Measurements from ENCODE around the gene EHMT1.

Gene EHMT1

GRCh38 chr9:137639303-137640051 is 20.7 kb downstream of the EHMT1 start:
- H3K4me3 ChIP-seq (ENCODE audit: low read depth in 1 of 2, low read length in 2 of 2): peak overlapping the region in 1 of 2 donors; percentile 46
- H3K9me3 ChIP-seq (ENCODE audit: control insufficient read depth in 1 of 2, low read length in 2 of 2): no peaks in the 10 kb centered on the region
- peaks cover 0 to 5% of the 10 kb centered on the region in 2 donors for H3K36me3 ChIP-seq (ENCODE audit: control insufficient read depth in 1 of 2, insufficient read depth in 2 of 2, low read length in 2 of 2)
- H3K27ac ChIP-seq (ENCODE audit: low read length): peak overlapping the region; percentile 60
- H3K4me1 ChIP-seq (ENCODE audit: control insufficient read depth in 1 of 2, insufficient read depth in 2 of 2, low read length in 2 of 2): peaks cover 0 to 8% of the 10 kb centered on the region in 2 donors
- H3K27me3 ChIP-seq (ENCODE audit: low read depth, low read length): no peaks in the 10 kb centered on the region

- Histone ChIP-seq H3K27ac (ENCODE audit: low read length) (no peak overlapping the region), H3K36me3 (ENCODE audit: control insufficient read depth in 1 of 2, insufficient read depth in 2 of 2, low read length in 2 of 2) (peaks cover 0 to 5% of the 10 kb centered on the region in 2 donors), H3K4me3 (ENCODE audit: low read depth in 1 of 2, low read length in 2 of 2) (no peak overlapping the region), H3K4me1 (ENCODE audit: control insufficient read depth in 1 of 2, insufficient read depth in 2 of 2, low read length in 2 of 2) (peaks cover 0 to 8% of the 10 kb centered on the region in 2 donors), H3K9me3 (ENCODE audit: control insufficient read depth in 1 of 2, low read length in 2 of 2) (no peaks in the 10 kb centered on the region), H3K27me3 (ENCODE audit: low read depth, low read length) (no peaks in the 10 kb centered on the region)
Observed at GRCh38 chr9:137640862-137641261, 22.1 kb downstream of the EHMT1 start.

GRCh38 chr9:137642118-137642601 is 23.4 kb downstream of the EHMT1 start:
- H3K4me1 ChIP-seq (ENCODE audit: control insufficient read depth in 1 of 2, insufficient read depth in 2 of 2, low read length in 2 of 2): peaks cover 0 to 8% of the 10 kb centered on the region in 2 donors
- no peak overlapping the region for H3K4me3 ChIP-seq (ENCODE audit: low read depth in 1 of 2, low read length in 2 of 2)
- peaks cover 0 to 5% of the 10 kb centered on the region in 2 donors for H3K36me3 ChIP-seq (ENCODE audit: control insufficient read depth in 1 of 2, insufficient read depth in 2 of 2, low read length in 2 of 2)
- H3K9me3 ChIP-seq (ENCODE audit: control insufficient read depth in 1 of 2, low read length in 2 of 2): no peaks in the 10 kb centered on the region
- H3K27ac ChIP-seq (ENCODE audit: low read length): no peak overlapping the region
- H3K27me3 ChIP-seq (ENCODE audit: low read depth, low read length): no peaks in the 10 kb centered on the region

GRCh38 chr9:137642892-137643291 is 24.1 kb downstream of the EHMT1 start:
- Histone ChIP-seq H3K9me3 (ENCODE audit: control insufficient read depth in 1 of 2, low read length in 2 of 2) (no peaks in the 10 kb centered on the region), H3K4me1 (ENCODE audit: control insufficient read depth in 1 of 2, insufficient read depth in 2 of 2, low read length in 2 of 2) (peaks cover 0 to 8% of the 10 kb centered on the region in 2 donors), H3K4me3 (ENCODE audit: low read depth in 1 of 2, low read length in 2 of 2) (no peak overlapping the region), H3K36me3 (ENCODE audit: control insufficient read depth in 1 of 2, insufficient read depth in 2 of 2, low read length in 2 of 2) (peaks cover 0 to 5% of the 10 kb centered on the region in 2 donors), H3K27ac (ENCODE audit: low read length) (no peak overlapping the region), H3K27me3 (ENCODE audit: low read depth, low read length) (no peaks in the 10 kb centered on the region)

GRCh38 chr9:137643921-137644320 is 25.1 kb downstream of the EHMT1 start:
- Histone ChIP-seq H3K9me3 (ENCODE audit: control insufficient read depth in 1 of 2, low read length in 2 of 2) (no peaks in the 10 kb centered on the region), H3K4me1 (ENCODE audit: control insufficient read depth in 1 of 2, insufficient read depth in 2 of 2, low read length in 2 of 2) (peaks cover 0 to 5% of the 10 kb centered on the region in 2 donors), H3K27ac (ENCODE audit: low read length) (no peak overlapping the region), H3K36me3 (ENCODE audit: control insufficient read depth in 1 of 2, insufficient read depth in 2 of 2, low read length in 2 of 2) (peaks cover 0 to 5% of the 10 kb centered on the region in 2 donors), H3K4me3 (ENCODE audit: low read depth in 1 of 2, low read length in 2 of 2) (no peak overlapping the region), H3K27me3 (ENCODE audit: low read depth, low read length) (no peaks in the 10 kb centered on the region)

- Histone ChIP-seq H3K36me3 (ENCODE audit: control insufficient read depth in 1 of 2, insufficient read depth in 2 of 2, low read length in 2 of 2) (peaks cover 0 to 5% of the 10 kb centered on the region in 2 donors), H3K27me3 (ENCODE audit: low read depth, low read length) (no peaks in the 10 kb centered on the region), H3K4me3 (ENCODE audit: low read depth in 1 of 2, low read length in 2 of 2) (no peak overlapping the region), H3K9me3 (ENCODE audit: control insufficient read depth in 1 of 2, low read length in 2 of 2) (no peaks in the 10 kb centered on the region), H3K4me1 (ENCODE audit: control insufficient read depth in 1 of 2, insufficient read depth in 2 of 2, low read length in 2 of 2) (no peaks in the 10 kb centered on the region), H3K27ac (ENCODE audit: low read length) (no peak overlapping the region)
Observed at GRCh38 chr9:137645211-137645610, 26.4 kb downstream of the EHMT1 start.

GRCh38 chr9:137646341-137646740 is 27.5 kb downstream of the EHMT1 start:
- Histone ChIP-seq H3K36me3 (ENCODE audit: control insufficient read depth in 1 of 2, insufficient read depth in 2 of 2, low read length in 2 of 2) (peaks cover 0 to 9% of the 10 kb centered on the region in 2 donors), H3K27ac (ENCODE audit: low read length) (no peak overlapping the region), H3K9me3 (ENCODE audit: control insufficient read depth in 1 of 2, low read length in 2 of 2) (no peaks in the 10 kb centered on the region), H3K4me3 (ENCODE audit: low read depth in 1 of 2, low read length in 2 of 2) (no peak overlapping the region), H3K4me1 (ENCODE audit: control insufficient read depth in 1 of 2, insufficient read depth in 2 of 2, low read length in 2 of 2) (no peaks in the 10 kb centered on the region), H3K27me3 (ENCODE audit: low read depth, low read length) (no peaks in the 10 kb centered on the region)

- Histone ChIP-seq H3K27ac (ENCODE audit: low read length) (no peak overlapping the region), H3K9me3 (ENCODE audit: control insufficient read depth in 1 of 2, low read length in 2 of 2) (no peaks in the 10 kb centered on the region), H3K36me3 (ENCODE audit: control insufficient read depth in 1 of 2, insufficient read depth in 2 of 2, low read length in 2 of 2) (peaks cover 0 to 14% of the 10 kb centered on the region in 2 donors), H3K27me3 (ENCODE audit: low read depth, low read length) (no peaks in the 10 kb centered on the region), H3K4me1 (ENCODE audit: control insufficient read depth in 1 of 2, insufficient read depth in 2 of 2, low read length in 2 of 2) (no peaks in the 10 kb centered on the region), H3K4me3 (ENCODE audit: low read depth in 1 of 2, low read length in 2 of 2) (no peak overlapping the region)
Observed at GRCh38 chr9:137647096-137647714, 28.4 kb downstream of the EHMT1 start.

GRCh38 chr9:137648396-137648795 is 29.6 kb downstream of the EHMT1 start:
- Histone ChIP-seq H3K27ac (ENCODE audit: low read length) (no peak overlapping the region), H3K36me3 (ENCODE audit: control insufficient read depth in 1 of 2, insufficient read depth in 2 of 2, low read length in 2 of 2) (peaks cover 0 to 14% of the 10 kb centered on the region in 2 donors), H3K4me3 (ENCODE audit: low read depth in 1 of 2, low read length in 2 of 2) (no peak overlapping the region), H3K4me1 (ENCODE audit: control insufficient read depth in 1 of 2, insufficient read depth in 2 of 2, low read length in 2 of 2) (no peaks in the 10 kb centered on the region), H3K9me3 (ENCODE audit: control insufficient read depth in 1 of 2, low read length in 2 of 2) (no peaks in the 10 kb centered on the region), H3K27me3 (ENCODE audit: low read depth, low read length) (no peaks in the 10 kb centered on the region)

- H3K4me1 ChIP-seq (ENCODE audit: control insufficient read depth in 1 of 2, insufficient read depth in 2 of 2, low read length in 2 of 2): no peaks in the 10 kb centered on the region
- H3K36me3 ChIP-seq (ENCODE audit: control insufficient read depth in 1 of 2, insufficient read depth in 2 of 2, low read length in 2 of 2): peaks cover under 1 to 9% of the 10 kb centered on the region in 2 donors
Observed at GRCh38 chr9:137649553-137649952, 30.7 kb downstream of the EHMT1 start.

GRCh38 chr9:137650259-137650658 is 31.5 kb downstream of the EHMT1 start:
- peaks cover 3 to 9% of the 10 kb centered on the region in 2 donors for H3K36me3 ChIP-seq (ENCODE audit: control insufficient read depth in 1 of 2, insufficient read depth in 2 of 2, low read length in 2 of 2)
- H3K4me3 ChIP-seq (ENCODE audit: low read depth in 1 of 2, low read length in 2 of 2): no peak overlapping the region
- no peaks in the 10 kb centered on the region for H3K27me3 ChIP-seq (ENCODE audit: low read depth, low read length)
- H3K4me1 ChIP-seq (ENCODE audit: control insufficient read depth in 1 of 2, insufficient read depth in 2 of 2, low read length in 2 of 2): no peaks in the 10 kb centered on the region
- no peaks in the 10 kb centered on the region for H3K9me3 ChIP-seq (ENCODE audit: control insufficient read depth in 1 of 2, low read length in 2 of 2)
- H3K27ac ChIP-seq (ENCODE audit: low read length): no peak overlapping the region

More at GRCh38 chr9:137649553-137649952, 30.7 kb downstream of the EHMT1 start:
- Histone ChIP-seq H3K9me3 (ENCODE audit: control insufficient read depth in 1 of 2, low read length in 2 of 2) (no peaks in the 10 kb centered on the region), H3K27me3 (ENCODE audit: low read depth, low read length) (no peaks in the 10 kb centered on the region), H3K4me3 (ENCODE audit: low read depth in 1 of 2, low read length in 2 of 2) (no peak overlapping the region), H3K27ac (ENCODE audit: low read length) (no peak overlapping the region)

Data from muscle layer of duodenum (tissue), 2 donors.